Endodermal cell (in vitro differentiated cells): ENCODE results near the gene AXIN1. TPM values are rescaled to one million over a fixed set of nuclear protein-coding genes. Genes with fewer than 3 reads are reported as not detected.

Source experiments
- DNase-seq: peaks from one replicate; pipeline ENCODE4 v3.0.0-alpha.2; 2017
- H3K27ac ChIP-seq: 2 replicates; pipeline ENCODE4 v1.5.1; 2013; ENCODE audit warnings: mild to moderate bottlenecking, low read depth, low read length, moderate library complexity
- H3K27me3 ChIP-seq: 2 replicates; pipeline ENCODE4 v1.6.1; 2013; ENCODE audit warnings: mild to moderate bottlenecking, low read length, moderate library complexity; ENCODE audit not compliant: insufficient read depth, control insufficient read depth, poor library complexity, severe bottlenecking
- H3K36me3 ChIP-seq: 2 replicates; pipeline ENCODE4 v1.7.0; 2013; ENCODE audit warnings: mild to moderate bottlenecking, low read length, moderate library complexity; ENCODE audit not compliant: control insufficient read depth, insufficient read depth
- H3K4me1 ChIP-seq: one replicate; pipeline ENCODE4 v1.7.0; 2013; ENCODE audit warnings: low read length; ENCODE audit not compliant: control insufficient read depth, insufficient read depth
- H3K4me3 ChIP-seq: 2 replicates; pipeline ENCODE4 v1.5.1; 2013; ENCODE audit warnings: mild to moderate bottlenecking, low read length, moderate library complexity
- H3K9ac ChIP-seq: 2 replicates; pipeline ENCODE4 v1.6.1; 2013; ENCODE audit warnings: mild to moderate bottlenecking, low read length, moderate library complexity; ENCODE audit not compliant: poor library complexity, severe bottlenecking; ENCODE audit errors: extremely low read depth
- H3K9me3 ChIP-seq: 2 replicates; pipeline ENCODE4 v1.6.1; 2013; ENCODE audit warnings: mild to moderate bottlenecking, low read length, moderate library complexity; ENCODE audit not compliant: control insufficient read depth
- H3K27ac Mint-ChIP-seq: 2 replicates; pipeline ENCODE4 v1.8.0; 2020; ENCODE audit warnings: mixed read lengths
- H3K27me3 Mint-ChIP-seq: 2 replicates; pipeline ENCODE4 v1.8.0; 2021; ENCODE audit warnings: mild to moderate bottlenecking, mixed read lengths; ENCODE audit not compliant: insufficient read depth
- H3K36me3 Mint-ChIP-seq: 2 replicates; pipeline ENCODE4 v1.8.0; 2020; ENCODE audit warnings: low read depth, mixed read lengths
- H3K4me1 Mint-ChIP-seq: 2 replicates; pipeline ENCODE4 v1.8.0; 2020; ENCODE audit warnings: mixed read lengths
- H3K4me3 Mint-ChIP-seq: 2 replicates; pipeline ENCODE4 v1.8.0; 2020; ENCODE audit warnings: mild to moderate bottlenecking, moderate library complexity, mixed read lengths
- H3K9me3 Mint-ChIP-seq: 2 replicates; pipeline ENCODE4 v1.8.0; 2020; ENCODE audit warnings: mild to moderate bottlenecking, mixed read lengths
- CTCF ChIP-seq: fragments of 200-600 bp; sonication (generic); conservative IDR thresholded peaks from 2 replicates; pipeline ENCODE4 v1.5.0; 2021; ENCODE audit warnings: antibody characterized with exemption, mild to moderate bottlenecking
- WGBS, 2 experiments: methylation state at CpG; one replicate each; pipeline versions ENCODE4 v1.1.5 to v1.1.7; 2013; ENCODE audit warnings: missing lambda C conversion rate in 2 of 2, mixed read lengths in 1 of 2; ENCODE audit not compliant: insufficient coverage in 1 of 2, insufficient read length in 1 of 2; 5-methylcytosine and 5-hydroxymethylcytosine counted together
- total RNA-seq, 2 donors: library from RNA; stranded (reverse); fragmentation: NEBNext Ultra II Directional in 1 of 2; extraction: Animal tissue kit (Norgen Biotek cat#: 25700) in 1 of 2; gene quantifications; 2 replicates in 1 of 2; 3 replicates in 1 of 2; pipeline ENCODE4 v1.2.1, GENCODE V29; 2021

The AXIN1 gene
- total RNA-seq, 2 donors from 2014 or later: 36.5 to 37.3 TPM

- H3K4me3 ChIP-seq: no peak overlapping the region
- H3K9me3 ChIP-seq: no peaks in the 10 kb centered on the region
- H3K9ac ChIP-seq: no peak overlapping the region
- peaks cover 7% of the 10 kb centered on the region for H3K36me3 Mint-ChIP-seq
- no peaks in the 10 kb centered on the region for H3K27me3 Mint-ChIP-seq
- no peak overlapping the region for H3K4me3 Mint-ChIP-seq
- peaks cover 16% of the 10 kb centered on the region for H3K4me1 Mint-ChIP-seq
- H3K27ac ChIP-seq: no peak overlapping the region
- no peak for DNase-seq
- peaks cover 5% of the 10 kb centered on the region for H3K36me3 ChIP-seq
- H3K4me1 ChIP-seq: no peaks in the 10 kb centered on the region
- WGBS, 2 experiments: 94 to 97% methylated on average over 22 to 28 of the region's 28 CpGs
- no peak for TF ChIP-seq CTCF
- no peaks in the 10 kb centered on the region for H3K27me3 ChIP-seq
- H3K27ac Mint-ChIP-seq: peak overlapping the region; percentile 52
- no peaks in the 10 kb centered on the region for H3K9me3 Mint-ChIP-seq
These were observed 27.0 kb downstream of the AXIN1 start for GRCh38 chr16:325375-326145.

- Mint-ChIP-seq H3K36me3 (peaks cover 9% of the 10 kb centered on the region), H3K9me3 (no peaks in the 10 kb centered on the region), H3K27ac (peak overlapping the region; percentile 69), H3K4me1 (peaks cover 16% of the 10 kb centered on the region), H3K27me3 (no peaks in the 10 kb centered on the region), H3K4me3 (no peak overlapping the region)
- H3K27ac ChIP-seq: no peak overlapping the region
- peaks cover 7% of the 10 kb centered on the region for H3K36me3 ChIP-seq
- no peaks in the 10 kb centered on the region for H3K9me3 ChIP-seq
- DNase-seq: no peak
- no peak overlapping the region for H3K9ac ChIP-seq
- no peak for TF ChIP-seq CTCF
- no peak overlapping the region for H3K4me3 ChIP-seq
- 90 to 92% methylated on average over 38 to 55 of the region's 55 CpGs for WGBS, 2 experiments
- no peaks in the 10 kb centered on the region for H3K27me3 ChIP-seq
- no peaks in the 10 kb centered on the region for H3K4me1 ChIP-seq
These were observed 27.8 kb downstream of the AXIN1 start for GRCh38 chr16:324451-325334.

- no peak overlapping the region for H3K4me3 Mint-ChIP-seq
- H3K9me3 Mint-ChIP-seq: no peaks in the 10 kb centered on the region
- H3K36me3 ChIP-seq: peaks cover 13% of the 10 kb centered on the region
These were observed 28.4 kb downstream of the AXIN1 start for GRCh38 chr16:324201-324450.

More at GRCh38 chr16:324201-324450, 28.4 kb downstream of the AXIN1 start:
- no peak overlapping the region for H3K27ac ChIP-seq
- H3K27me3 ChIP-seq: no peaks in the 10 kb centered on the region
- Mint-ChIP-seq H3K36me3 (peaks cover 12% of the 10 kb centered on the region), H3K27ac (peak overlapping the region; percentile 69), H3K4me1 (peaks cover 17% of the 10 kb centered on the region), H3K27me3 (no peaks in the 10 kb centered on the region)
- no peak overlapping the region for H3K9ac ChIP-seq
- no peaks in the 10 kb centered on the region for H3K4me1 ChIP-seq
- TF ChIP-seq CTCF: peak; percentile 0
- H3K9me3 ChIP-seq: no peaks in the 10 kb centered on the region
- DNase-seq: no peak
- 89 to 92% methylated on average over 12 to 17 of the region's 17 CpGs for WGBS, 2 experiments
- H3K4me3 ChIP-seq: no peak overlapping the region
